ENCODE results near the gene RGS3.

Gene RGS3

DNA sequence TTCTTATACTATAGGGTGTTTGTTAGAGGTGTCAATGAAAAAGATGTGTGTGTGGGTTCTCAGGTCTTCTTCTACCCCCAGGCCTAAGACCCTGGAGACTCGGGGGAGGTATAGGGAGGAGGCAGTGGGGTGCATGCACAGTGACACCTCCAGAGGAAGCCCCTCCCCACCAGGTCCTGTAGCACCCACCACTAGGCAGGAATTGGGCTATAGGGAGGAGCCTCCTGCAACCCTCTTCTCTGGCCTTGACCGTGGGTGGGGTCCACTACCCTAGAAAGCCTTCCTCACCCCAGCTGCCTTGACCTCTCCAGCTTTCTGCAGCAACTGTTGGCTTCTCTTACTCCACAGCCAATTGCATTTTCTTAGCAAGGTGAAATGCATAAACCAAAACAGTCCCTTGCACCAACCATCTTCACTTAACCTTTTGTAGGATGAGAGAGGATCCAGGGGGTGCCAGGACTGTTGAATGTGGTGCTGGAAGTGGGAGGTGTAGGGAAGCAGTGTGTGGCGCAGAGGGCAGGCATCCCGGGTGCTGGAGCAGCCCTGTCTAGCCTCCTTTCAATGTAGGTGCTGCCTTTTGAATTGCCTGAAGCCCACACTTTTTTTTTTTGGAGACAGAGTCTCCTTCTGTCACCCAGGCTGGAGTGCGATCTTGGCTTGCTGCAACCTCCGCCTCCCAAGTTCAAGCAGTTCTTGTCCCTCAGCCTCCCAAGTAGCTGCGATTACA lies 128.5 kb downstream of the RGS3 start:
- H3K36me3 Mint-ChIP-seq (ENCODE audit: low read depth) = peaks cover 17% of the 10 kb centered on the region
- peaks cover 46% of the 10 kb centered on the region for H3K4me1 Mint-ChIP-seq
- TF ChIP-seq, protein P1, sequence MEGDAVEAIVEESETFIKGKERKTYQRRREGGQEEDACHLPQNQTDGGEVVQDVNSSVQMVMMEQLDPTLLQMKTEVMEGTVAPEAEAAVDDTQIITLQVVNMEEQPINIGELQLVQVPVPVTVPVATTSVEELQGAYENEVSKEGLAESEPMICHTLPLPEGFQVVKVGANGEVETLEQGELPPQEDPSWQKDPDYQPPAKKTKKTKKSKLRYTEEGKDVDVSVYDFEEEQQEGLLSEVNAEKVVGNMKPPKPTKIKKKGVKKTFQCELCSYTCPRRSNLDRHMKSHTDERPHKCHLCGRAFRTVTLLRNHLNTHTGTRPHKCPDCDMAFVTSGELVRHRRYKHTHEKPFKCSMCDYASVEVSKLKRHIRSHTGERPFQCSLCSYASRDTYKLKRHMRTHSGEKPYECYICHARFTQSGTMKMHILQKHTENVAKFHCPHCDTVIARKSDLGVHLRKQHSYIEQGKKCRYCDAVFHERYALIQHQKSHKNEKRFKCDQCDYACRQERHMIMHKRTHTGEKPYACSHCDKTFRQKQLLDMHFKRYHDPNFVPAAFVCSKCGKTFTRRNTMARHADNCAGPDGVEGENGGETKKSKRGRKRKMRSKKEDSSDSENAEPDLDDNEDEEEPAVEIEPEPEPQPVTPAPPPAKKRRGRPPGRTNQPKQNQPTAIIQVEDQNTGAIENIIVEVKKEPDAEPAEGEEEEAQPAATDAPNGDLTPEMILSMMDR (IDR thresholded peaks at IDR 0.05; ENCODE audit: unreplicated experiment in 3 of 3) = no peak
- no peaks in the 10 kb centered on the region for H3K9me3 Mint-ChIP-seq
- peak overlapping the region; percentile 72 to 83 (median 78) for H3K27ac Mint-ChIP-seq
- peaks cover 4% of the 10 kb centered on the region for H3K27me3 Mint-ChIP-seq (ENCODE audit: low read depth)
- peak overlapping the region; percentile 46 to 72 (median 49) for H3K4me3 Mint-ChIP-seq

DNA sequence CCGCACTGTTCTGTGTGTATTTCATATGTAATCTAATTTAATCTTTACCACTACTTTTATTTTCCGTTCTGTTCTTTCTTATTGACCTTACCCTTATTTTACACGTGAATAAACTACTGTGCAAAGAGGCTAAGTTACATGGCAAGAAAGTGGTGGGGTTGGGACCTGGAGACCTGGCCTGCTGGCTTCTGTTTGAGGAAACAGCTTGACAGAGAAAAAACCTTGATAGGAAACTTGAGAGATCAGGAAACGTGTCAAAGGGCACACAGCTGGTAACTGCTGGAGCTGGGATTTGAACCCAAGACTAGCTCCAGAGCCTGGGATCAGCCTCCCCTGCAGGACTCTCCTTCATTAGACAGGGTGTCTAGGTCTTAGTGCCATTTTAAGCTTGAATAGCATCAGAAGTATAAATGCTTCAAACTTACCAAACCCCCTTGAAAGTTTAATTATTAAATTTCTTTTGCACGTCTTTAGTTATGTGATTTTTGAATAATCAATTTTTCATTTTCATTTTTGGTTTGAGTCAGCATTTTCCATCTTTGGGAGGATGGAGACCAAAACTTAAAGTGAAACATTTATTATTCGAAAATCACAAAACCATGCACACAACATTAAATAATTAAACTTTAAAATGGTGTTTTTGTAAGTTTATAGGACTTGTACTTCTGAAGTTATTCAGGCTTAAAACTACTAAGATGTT lies 129.5 kb downstream of the RGS3 start:
- no peaks in the 10 kb centered on the region for H3K9me3 Mint-ChIP-seq
- H3K27me3 Mint-ChIP-seq (ENCODE audit: low read depth) = peaks cover 4% of the 10 kb centered on the region
- TF ChIP-seq, protein P1 (IDR thresholded peaks at IDR 0.05; ENCODE audit: unreplicated experiment in 3 of 3) = no peak
- peaks cover 17% of the 10 kb centered on the region for H3K36me3 Mint-ChIP-seq (ENCODE audit: low read depth)
- peaks cover 49% of the 10 kb centered on the region for H3K4me1 Mint-ChIP-seq
- peak overlapping the region; percentile 90 to 93 (median 90) for H3K27ac Mint-ChIP-seq
- peak overlapping the region; percentile 89 to 95 (median 90) for H3K4me3 Mint-ChIP-seq

DNA sequence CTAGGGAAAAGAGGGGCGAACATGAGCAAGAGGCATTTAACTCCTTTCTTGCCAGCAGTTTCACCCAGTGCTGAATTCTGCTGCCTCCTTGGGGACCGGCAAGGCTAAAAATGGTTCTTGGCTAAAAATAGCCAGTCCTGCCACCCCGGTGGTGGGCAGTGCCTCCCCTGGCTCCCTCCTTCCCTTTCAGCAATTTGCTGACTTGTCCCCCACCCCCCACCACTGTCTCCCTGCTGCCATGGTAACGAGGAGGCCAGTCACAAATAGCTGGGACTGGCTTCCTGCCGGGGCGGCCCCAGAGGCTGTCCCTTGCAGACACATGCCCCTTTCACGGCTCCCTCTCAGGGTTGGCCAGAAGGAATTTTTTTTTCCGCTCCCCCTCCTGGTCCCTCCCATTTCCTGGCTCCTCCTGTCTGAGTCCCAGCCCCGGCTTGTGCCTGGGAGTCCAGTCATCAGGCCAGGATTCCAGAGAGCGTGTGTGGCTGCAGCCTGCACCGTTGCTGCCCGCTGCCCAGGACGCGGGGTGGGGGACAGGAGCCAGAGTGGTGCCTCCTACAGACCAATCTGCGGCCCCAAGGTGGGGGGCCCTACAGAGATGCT lies 130.3 kb downstream of the RGS3 start:
- Mint-ChIP-seq H3K9me3 (no peaks in the 10 kb centered on the region), H3K4me1 (peaks cover 56% of the 10 kb centered on the region), H3K27ac (peak overlapping the region; percentile 90 to 93 (median 90)), H3K27me3 (ENCODE audit: low read depth) (peaks cover 4% of the 10 kb centered on the region), H3K36me3 (ENCODE audit: low read depth) (peaks cover 17% of the 10 kb centered on the region), H3K4me3 (peak overlapping the region; percentile 89 to 95 (median 90))
- TF ChIP-seq, protein P1 (IDR thresholded peaks at IDR 0.05; ENCODE audit: unreplicated experiment in 3 of 3) = no peak

DNA sequence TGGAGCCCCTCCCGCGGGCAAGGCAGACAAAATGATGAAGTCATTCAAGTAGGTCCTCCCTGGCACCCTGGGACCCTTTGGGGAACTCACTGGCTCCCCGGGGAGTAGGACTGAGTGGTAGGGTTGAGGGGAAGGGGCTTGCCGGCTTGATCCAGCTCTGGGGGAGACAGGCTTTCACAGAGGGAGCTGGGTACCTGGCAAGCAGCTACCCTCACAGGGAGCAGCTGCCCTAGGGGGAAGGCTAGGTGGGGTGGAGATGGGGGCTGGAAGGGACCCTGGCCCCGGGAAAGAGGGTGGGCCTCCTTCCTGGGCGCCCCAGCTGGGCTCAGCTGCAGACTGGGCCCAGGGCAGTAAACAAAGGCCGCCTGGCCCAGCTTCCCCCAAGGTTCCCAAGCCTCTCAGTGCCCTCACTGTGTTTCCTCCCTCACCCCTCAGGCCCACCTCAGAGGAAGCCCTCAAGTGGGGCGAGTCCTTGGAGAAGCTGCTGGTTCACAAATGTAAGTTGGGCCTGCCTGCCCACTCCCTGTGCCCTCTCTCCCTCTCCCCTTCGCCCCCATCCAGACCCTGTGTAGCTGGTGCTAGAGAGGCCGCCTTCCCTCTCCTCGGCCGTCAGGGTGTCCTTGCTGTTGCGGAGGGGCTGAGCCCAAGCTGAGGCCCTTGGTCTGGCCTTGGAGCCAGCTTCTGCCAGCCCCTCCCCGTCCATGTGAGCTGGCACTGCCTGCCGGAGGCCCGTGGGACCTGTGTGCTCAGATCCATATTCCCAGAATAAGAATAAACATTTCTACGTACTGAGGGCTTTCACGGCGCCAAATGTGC lies 131.2 kb downstream of the RGS3 start:
- Mint-ChIP-seq H3K27ac (peak overlapping the region; percentile 90 to 93 (median 90)), H3K9me3 (no peaks in the 10 kb centered on the region), H3K4me1 (peaks cover 65% of the 10 kb centered on the region), H3K36me3 (ENCODE audit: low read depth) (peaks cover 17% of the 10 kb centered on the region), H3K4me3 (peak overlapping the region; percentile 89 to 95 (median 90)), H3K27me3 (ENCODE audit: low read depth) (peaks cover 4% of the 10 kb centered on the region)
- TF ChIP-seq, protein P1 (IDR thresholded peaks at IDR 0.05; ENCODE audit: unreplicated experiment in 3 of 3) = no peak

DNA sequence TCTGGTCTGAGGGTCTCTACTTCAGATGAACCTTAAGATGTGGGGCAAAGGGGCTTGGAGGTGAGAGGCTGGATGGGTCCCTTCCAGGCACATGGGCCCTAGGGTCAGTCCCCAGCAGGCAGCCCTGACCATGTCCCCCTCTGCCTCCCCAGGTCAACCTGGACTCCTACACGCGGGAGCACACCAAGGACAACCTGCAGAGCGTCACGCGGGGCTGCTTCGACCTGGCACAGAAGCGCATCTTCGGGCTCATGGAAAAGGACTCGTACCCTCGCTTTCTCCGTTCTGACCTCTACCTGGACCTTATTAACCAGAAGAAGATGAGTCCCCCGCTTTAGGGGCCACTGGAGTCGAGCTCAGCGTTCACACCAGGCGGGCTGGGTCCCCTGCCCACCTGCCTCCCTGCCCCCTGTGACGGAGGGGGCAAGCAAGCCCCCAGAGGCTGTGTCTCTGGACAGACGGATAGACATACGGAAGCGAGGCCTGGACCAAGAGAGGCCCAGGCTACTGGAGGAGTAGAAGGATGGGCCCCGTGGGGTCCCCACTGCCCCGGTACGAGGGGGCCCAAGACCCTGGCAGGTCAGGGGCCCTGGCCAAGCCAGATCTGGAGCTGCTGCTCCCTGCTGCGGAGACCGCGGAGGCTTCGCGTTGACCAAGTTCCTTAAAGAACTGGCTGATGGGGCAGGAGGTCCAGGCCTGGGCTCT lies 133.2 kb downstream of the RGS3 start:
- Mint-ChIP-seq H3K9me3 (no peaks in the 10 kb centered on the region), H3K27me3 (ENCODE audit: low read depth) (peaks cover 5% of the 10 kb centered on the region), H3K36me3 (ENCODE audit: low read depth) (peaks cover 17% of the 10 kb centered on the region), H3K4me3 (peak overlapping the region; percentile 67 to 82 (median 69)), H3K27ac (peak overlapping the region in 1 of 3 experiments; percentile 45), H3K4me1 (peaks cover 80% of the 10 kb centered on the region)
- TF ChIP-seq, protein P1 (IDR thresholded peaks at IDR 0.05; ENCODE audit: unreplicated experiment in 3 of 3) = no peak
